Mammary epithelial cell (primary cell): ENCODE results near the gene SLC25A33.

Source experiments
- EZH2 ChIP-seq: IDR thresholded peaks from 2 replicates; pipeline ENCODE4 v1.6.1; 2012; ENCODE audit warnings: low read length, inconsistent platforms, borderline replicate concordance
- TF ChIP-seq, protein P1 (sequence below), 2 donors: IDR thresholded peaks in 1 of 2; conservative IDR thresholded peaks in 1 of 2; 2 replicates each; pipeline ENCODE4 v1.5.1; 2011 to 2012; ENCODE audit warnings: inconsistent platforms in 2 of 2, low read length in 2 of 2, mild to moderate bottlenecking in 2 of 2, control low read depth in 1 of 2, low read depth in 1 of 2; ENCODE audit not compliant: insufficient read depth in 1 of 2; ENCODE audit errors: extremely low read depth in 1 of 2

DNA sequence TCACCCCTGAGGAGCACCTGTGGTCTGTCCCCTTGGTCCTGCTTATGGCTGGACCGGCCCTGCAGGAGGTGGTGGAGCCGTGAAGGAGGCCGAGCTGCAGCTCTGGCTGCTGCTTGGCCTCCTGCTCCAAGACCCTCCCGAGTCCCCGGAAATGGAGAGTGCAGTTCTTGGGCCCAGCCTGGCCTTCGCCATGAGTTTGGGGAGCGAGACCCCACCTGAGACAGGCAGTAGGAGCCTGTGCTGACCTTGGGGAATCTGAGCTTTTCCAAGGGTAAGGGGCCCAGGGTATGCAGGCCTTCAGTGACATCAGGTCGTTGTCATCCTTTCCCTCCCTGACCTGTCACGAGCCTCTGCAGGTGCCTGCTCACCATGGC, 63.5 kb downstream of the SLC25A33 start:
- TF ChIP-seq, protein P1, sequence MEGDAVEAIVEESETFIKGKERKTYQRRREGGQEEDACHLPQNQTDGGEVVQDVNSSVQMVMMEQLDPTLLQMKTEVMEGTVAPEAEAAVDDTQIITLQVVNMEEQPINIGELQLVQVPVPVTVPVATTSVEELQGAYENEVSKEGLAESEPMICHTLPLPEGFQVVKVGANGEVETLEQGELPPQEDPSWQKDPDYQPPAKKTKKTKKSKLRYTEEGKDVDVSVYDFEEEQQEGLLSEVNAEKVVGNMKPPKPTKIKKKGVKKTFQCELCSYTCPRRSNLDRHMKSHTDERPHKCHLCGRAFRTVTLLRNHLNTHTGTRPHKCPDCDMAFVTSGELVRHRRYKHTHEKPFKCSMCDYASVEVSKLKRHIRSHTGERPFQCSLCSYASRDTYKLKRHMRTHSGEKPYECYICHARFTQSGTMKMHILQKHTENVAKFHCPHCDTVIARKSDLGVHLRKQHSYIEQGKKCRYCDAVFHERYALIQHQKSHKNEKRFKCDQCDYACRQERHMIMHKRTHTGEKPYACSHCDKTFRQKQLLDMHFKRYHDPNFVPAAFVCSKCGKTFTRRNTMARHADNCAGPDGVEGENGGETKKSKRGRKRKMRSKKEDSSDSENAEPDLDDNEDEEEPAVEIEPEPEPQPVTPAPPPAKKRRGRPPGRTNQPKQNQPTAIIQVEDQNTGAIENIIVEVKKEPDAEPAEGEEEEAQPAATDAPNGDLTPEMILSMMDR (conservative IDR thresholded peaks at IDR 0.05 in 1 of 2, IDR thresholded peaks at IDR 0.05 in 1 of 2; ENCODE audit: extremely low read depth in 1 of 2, insufficient read depth in 1 of 2, low read depth in 1 of 2, low read length in 2 of 2), result no peak
- TF ChIP-seq EZH2, result no peak
